Ascending aorta (tissue), 2 donors: ENCODE results near the gene THADA. TPM values are rescaled to one million over a fixed set of nuclear protein-coding genes. Genes with fewer than 3 reads are reported as not detected.
A peak's percentile ranks its signal among the peaks of the same experiment; 100 is the strongest.
"Not testable (repeated sequence)": the region's sequence is repeated elsewhere in the genome, so short reads cannot be mapped to it uniquely, and the experiment has no call there.

Source experiments
- DNase-seq, 2 donors: peaks; one replicate each; pipeline ENCODE4 v3.0.0-alpha.2; 2019; ENCODE audit warnings: low spot score in 2 of 2
- H3K27ac ChIP-seq, 2 donors: fragments of 200-600 bp; sonication (generic); one replicate each; pipeline ENCODE4 v1.5.1; 2016 to 2017; ENCODE audit warnings: mild to moderate bottlenecking in 1 of 2
- H3K27me3 ChIP-seq: fragments of 200-600 bp; sonication (generic); one replicate; pipeline ENCODE4 v1.5.1; 2017
- H3K36me3 ChIP-seq, 2 donors: fragments of 200-600 bp; sonication (generic); one replicate each; pipeline ENCODE4 v1.5.1; 2016
- H3K4me1 ChIP-seq, 2 donors: fragments of 200-600 bp; sonication (generic); one replicate each; pipeline ENCODE4 v1.5.1; 2016 to 2017; ENCODE audit warnings: mild to moderate bottlenecking in 1 of 2
- H3K4me3 ChIP-seq, 2 donors: fragments of 200-600 bp; sonication (generic); one replicate each; pipeline ENCODE4 v1.5.1; 2016 to 2017; ENCODE audit warnings: mild to moderate bottlenecking in 1 of 2
- H3K9me3 ChIP-seq, 2 donors: fragments of 200-600 bp; sonication (generic); one replicate each; pipeline ENCODE4 v1.5.1; 2016
- intact Hi-C: fragments of 100-400 bp; cut with DNase I; formaldehyde crosslinking; loops from one replicate; pipeline ENCODE4 v1.15.1; 2023
- total RNA-seq: library from RNA; depleted of rRNA; stranded (reverse); fragments of >200 nt; gene quantifications from one replicate; pipeline ENCODE4 v1.1.0, GENCODE V29; 2016
- TF ChIP-seq, protein P1 (sequence below), 3 experiments: fragments of 200-600 bp in 2 of 3; fragments of 450-650 bp in 1 of 3; sonication (generic) in 2 of 3; IDR thresholded peaks; one replicate each; pipeline ENCODE4 v1.5.1; 2016 to 2019; ENCODE audit warnings: antibody characterized with exemption in 3 of 3, mild to moderate bottlenecking in 1 of 3, moderate library complexity in 1 of 3

The THADA gene
- total RNA-seq, 1 donor from 2014 or later = 27.4 TPM

DNA sequence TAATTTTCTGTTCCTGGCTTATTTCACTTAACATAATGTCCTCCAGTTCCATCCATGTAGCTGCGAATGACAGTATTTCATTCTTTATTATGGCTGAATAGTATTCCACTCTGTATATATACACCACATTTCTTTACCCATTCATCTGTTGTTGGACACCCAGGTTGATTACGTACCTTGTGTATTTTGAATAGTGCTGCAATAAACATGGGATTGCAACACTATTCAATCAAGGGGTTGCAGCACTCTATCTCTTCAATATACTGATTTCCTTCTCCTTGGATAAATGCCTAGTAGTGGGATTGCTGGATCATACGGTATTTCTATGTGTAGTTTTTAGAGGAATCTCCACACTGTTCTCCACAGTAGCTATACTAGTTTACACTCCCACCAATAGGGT is 61.3 kb downstream of the THADA start:
- Histone ChIP-seq H3K4me3 (no peak overlapping the region), H3K9me3 (no peaks in the 10 kb centered on the region), H3K27me3 (no peaks in the 10 kb centered on the region), H3K27ac (no peak overlapping the region), H3K36me3 (no peaks in the 10 kb centered on the region), H3K4me1 (peaks cover 0 to 28% of the 10 kb centered on the region in 2 donors)
- intact Hi-C loops = no loop called here
- DNase-seq = no peak
- TF ChIP-seq, protein P1, sequence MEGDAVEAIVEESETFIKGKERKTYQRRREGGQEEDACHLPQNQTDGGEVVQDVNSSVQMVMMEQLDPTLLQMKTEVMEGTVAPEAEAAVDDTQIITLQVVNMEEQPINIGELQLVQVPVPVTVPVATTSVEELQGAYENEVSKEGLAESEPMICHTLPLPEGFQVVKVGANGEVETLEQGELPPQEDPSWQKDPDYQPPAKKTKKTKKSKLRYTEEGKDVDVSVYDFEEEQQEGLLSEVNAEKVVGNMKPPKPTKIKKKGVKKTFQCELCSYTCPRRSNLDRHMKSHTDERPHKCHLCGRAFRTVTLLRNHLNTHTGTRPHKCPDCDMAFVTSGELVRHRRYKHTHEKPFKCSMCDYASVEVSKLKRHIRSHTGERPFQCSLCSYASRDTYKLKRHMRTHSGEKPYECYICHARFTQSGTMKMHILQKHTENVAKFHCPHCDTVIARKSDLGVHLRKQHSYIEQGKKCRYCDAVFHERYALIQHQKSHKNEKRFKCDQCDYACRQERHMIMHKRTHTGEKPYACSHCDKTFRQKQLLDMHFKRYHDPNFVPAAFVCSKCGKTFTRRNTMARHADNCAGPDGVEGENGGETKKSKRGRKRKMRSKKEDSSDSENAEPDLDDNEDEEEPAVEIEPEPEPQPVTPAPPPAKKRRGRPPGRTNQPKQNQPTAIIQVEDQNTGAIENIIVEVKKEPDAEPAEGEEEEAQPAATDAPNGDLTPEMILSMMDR (IDR thresholded peaks at IDR 0.05) = no peak

GRCh38 chr2:43532572-43532971 is 63.3 kb downstream of the THADA start:
- H3K4me3 ChIP-seq, H3K9me3 ChIP-seq, intact Hi-C loops, H3K36me3 ChIP-seq, H3K27me3 ChIP-seq, H3K27ac ChIP-seq, DNase-seq: not testable (repeated sequence)
- H3K4me1 ChIP-seq = peaks cover 0 to 13% of the 10 kb centered on the region in 2 donors

DNA sequence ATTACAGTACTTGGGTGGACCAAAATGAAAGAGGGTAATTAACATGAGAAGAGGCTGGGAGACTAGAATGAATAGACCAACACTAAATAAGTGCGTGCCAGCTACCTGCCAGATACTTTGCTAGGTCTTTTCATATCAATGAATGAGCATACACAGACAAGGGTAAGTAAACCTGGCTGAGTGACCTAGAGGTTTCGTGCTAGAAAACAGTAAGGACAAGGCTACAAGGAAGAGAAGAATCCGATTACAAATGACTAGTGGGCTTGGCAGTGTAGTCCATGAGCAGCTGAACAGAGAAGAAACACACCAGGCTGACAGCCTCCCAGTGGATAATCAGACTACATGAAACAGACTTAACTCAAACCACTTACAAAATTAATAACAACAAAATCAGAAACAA is 64.6 kb downstream of the THADA start:
- H3K4me1 ChIP-seq = peaks cover 0 to 10% of the 10 kb centered on the region in 2 donors
- no peak overlapping the region for H3K4me3 ChIP-seq
- no peaks in the 10 kb centered on the region for H3K36me3 ChIP-seq
- TF ChIP-seq, protein P1 (IDR thresholded peaks at IDR 0.05) = no peak
- no peaks in the 10 kb centered on the region for H3K27me3 ChIP-seq
- H3K9me3 ChIP-seq = no peaks in the 10 kb centered on the region
- no peak for DNase-seq
- intact Hi-C loops = no loop called here
- H3K27ac ChIP-seq = no peak overlapping the region

GRCh38 chr2:43526994-43527393 is 68.8 kb downstream of the THADA start:
- peak overlapping the region; percentile 77 to 88 for H3K27ac ChIP-seq
- TF ChIP-seq, protein P1 (IDR thresholded peaks at IDR 0.05) = no peak
- intact Hi-C loops = no loop called here

DNA sequence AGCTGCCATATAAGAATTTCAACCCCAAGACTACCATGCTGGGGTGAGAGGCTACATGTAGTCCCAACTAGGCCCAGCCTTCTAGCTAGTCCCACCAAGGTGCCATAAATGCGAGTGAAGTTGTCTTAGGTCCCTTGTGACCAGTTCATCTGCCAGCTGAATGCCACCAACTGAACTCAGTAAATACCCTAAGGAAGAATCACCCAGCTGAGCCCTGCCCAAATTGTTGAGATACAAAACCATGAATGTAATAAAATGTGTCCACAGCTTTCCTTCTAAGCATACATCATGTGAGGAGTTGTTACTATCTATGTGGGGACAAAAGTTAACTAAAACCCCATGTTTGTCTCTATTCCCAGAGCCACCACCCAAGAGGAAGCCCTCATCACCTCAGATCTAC is 70.3 kb downstream of the THADA start:
- Histone ChIP-seq H3K36me3 (no peaks in the 10 kb centered on the region), H3K27ac (peak overlapping the region; percentile 77 to 88), H3K9me3 (no peaks in the 10 kb centered on the region), H3K4me1 (peaks cover 0 to 38% of the 10 kb centered on the region in 2 donors), H3K4me3 (no peak overlapping the region), H3K27me3 (no peaks in the 10 kb centered on the region)
- DNase-seq = no peak
- intact Hi-C loops = no loop called here
- TF ChIP-seq, protein P1 (IDR thresholded peaks at IDR 0.05) = no peak

More at GRCh38 chr2:43526994-43527393, 68.8 kb downstream of the THADA start:
- Histone ChIP-seq H3K9me3 (no peaks in the 10 kb centered on the region), H3K27me3 (no peaks in the 10 kb centered on the region), H3K4me3 (no peak overlapping the region), H3K4me1 (peaks cover 0 to 28% of the 10 kb centered on the region in 2 donors), H3K36me3 (no peaks in the 10 kb centered on the region)
- no peak for DNase-seq

DNA sequence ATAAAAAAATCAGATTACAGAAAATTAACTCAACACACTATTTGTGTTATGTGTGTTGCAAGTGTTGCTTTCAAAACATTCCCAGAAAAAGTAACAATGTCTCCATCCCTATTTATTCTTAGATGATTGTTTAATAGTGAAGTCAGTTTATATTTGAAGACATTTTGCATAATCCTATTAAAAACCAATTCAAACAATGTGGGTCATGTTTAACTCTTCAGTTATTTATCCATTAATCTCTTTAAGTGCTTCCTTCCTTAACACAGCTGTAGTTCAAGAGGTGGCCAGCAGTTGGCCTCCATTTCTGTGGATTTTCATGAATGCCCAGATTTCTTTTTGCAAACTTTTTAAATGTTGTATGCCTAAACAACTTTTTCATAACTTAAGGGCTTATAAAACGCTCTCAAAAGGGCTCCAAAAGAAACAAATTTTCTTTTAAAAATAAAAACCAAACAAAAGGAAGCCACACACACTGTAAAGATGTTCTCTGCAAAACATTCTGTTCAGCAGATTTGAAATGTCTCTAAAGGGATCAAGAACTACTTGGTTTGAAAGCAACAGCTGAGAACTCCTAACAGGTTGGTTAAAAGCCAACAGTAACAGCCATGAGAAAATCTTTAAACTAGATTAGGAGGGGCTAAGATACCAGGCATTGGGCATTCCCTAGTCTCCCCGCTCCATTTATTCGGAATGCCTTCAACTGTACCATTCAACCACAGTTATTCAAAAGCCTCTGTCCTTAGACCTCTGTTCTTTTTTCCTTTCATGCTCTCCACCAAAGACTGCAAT is 71.5 kb downstream of the THADA start:
- intact Hi-C loops = no loop called here
- H3K4me1 ChIP-seq = peaks cover 0 to 45% of the 10 kb centered on the region in 2 donors

More for the DNA sequence above, 71.5 kb downstream of the THADA start:
- Histone ChIP-seq H3K27ac (peak overlapping the region; percentile 77 to 88), H3K9me3 (no peaks in the 10 kb centered on the region), H3K27me3 (no peaks in the 10 kb centered on the region), H3K36me3 (no peaks in the 10 kb centered on the region), H3K4me3 (no peak overlapping the region)
- DNase-seq = no peak
- TF ChIP-seq, protein P1 (IDR thresholded peaks at IDR 0.05) = peak in 2 of 3 experiments; percentile 29 to 30
